GM23338 (cell line): ENCODE data around the gene FBXW8. TPM values are rescaled to one million over a fixed set of nuclear protein-coding genes. Genes with fewer than 3 reads are reported as not detected.

Experiments used
- ATAC-seq: fragments of 200-7000 bp; cut with Tn5 transposase; 3 replicates; pipeline ENCODE4 v1.9.1; 2020
- DNase-seq: peaks from one replicate; pipeline ENCODE4 v3.0.0-alpha.2; 2015; ENCODE audit warnings: low spot score
- H2AFZ ChIP-seq: fragments of 200-600 bp; sonication (generic); 2 replicates; pipeline ENCODE4 v1.8.0; 2016; ENCODE audit warnings: antibody characterized with exemption, mild to moderate bottlenecking, moderate library complexity
- H3F3A ChIP-seq: fragments of 200-600 bp; sonication (generic); replicated peaks from 2 replicates; pipeline ENCODE4 v1.8.0; 2017; ENCODE audit warnings: antibody characterized with exemption, mixed run types, low read depth
- H3K27ac ChIP-seq: fragments of 200-600 bp; sonication (generic); 2 replicates; pipeline ENCODE4 v1.6.1; 2016; ENCODE audit warnings: low read depth
- H3K27me3 ChIP-seq: fragments of 200-600 bp; sonication (generic); 2 replicates; pipeline ENCODE4 v1.8.0; 2016; ENCODE audit warnings: mild to moderate bottlenecking, mixed run types, moderate library complexity; ENCODE audit not compliant: insufficient read depth
- H3K36me3 ChIP-seq: fragments of 200-600 bp; sonication (generic); 2 replicates; pipeline ENCODE4 v1.8.0; 2016; ENCODE audit warnings: mild to moderate bottlenecking; ENCODE audit not compliant: insufficient read depth
- H3K4me1 ChIP-seq: fragments of 200-600 bp; sonication (generic); 2 replicates; pipeline ENCODE4 v1.8.0; 2016; ENCODE audit warnings: mild to moderate bottlenecking, moderate library complexity; ENCODE audit not compliant: insufficient read depth
- H3K4me2 ChIP-seq: fragments of 200-600 bp; sonication (generic); 2 replicates; pipeline ENCODE4 v1.7.1; 2017; ENCODE audit warnings: mixed run types
- H3K4me3 ChIP-seq: fragments of 200-600 bp; sonication (generic); 2 replicates; pipeline ENCODE4 v1.6.1; 2016; ENCODE audit warnings: mixed run types
- H3K79me2 ChIP-seq: fragments of 200-600 bp; sonication (generic); replicated peaks from 2 replicates; pipeline ENCODE4 v1.8.0; 2017; ENCODE audit warnings: mild to moderate bottlenecking; ENCODE audit not compliant: insufficient read depth
- H3K9me2 ChIP-seq: fragments of 200-600 bp; sonication (generic); 2 replicates; pipeline ENCODE4 v1.8.0; 2017; ENCODE audit not compliant: insufficient read depth
- H4K20me1 ChIP-seq: fragments of 200-600 bp; sonication (generic); replicated peaks from 2 replicates; pipeline ENCODE4 v1.8.0; 2017; ENCODE audit warnings: mild to moderate bottlenecking; ENCODE audit not compliant: insufficient read depth
- H3K27ac Mint-ChIP-seq: 2 replicates; pipeline ENCODE4 v1.8.0; 2020; ENCODE audit warnings: inconsistent platforms, mild to moderate bottlenecking, moderate library complexity, mixed read lengths
- H3K27me3 Mint-ChIP-seq: 3 replicates; pipeline ENCODE4 v1.8.0; 2022; ENCODE audit warnings: low read depth, mild to moderate bottlenecking, moderate library complexity, mixed read lengths, inconsistent platforms; ENCODE audit not compliant: insufficient read depth, poor library complexity
- H3K36me3 Mint-ChIP-seq: 3 replicates; pipeline ENCODE4 v1.8.0; 2021; ENCODE audit warnings: low read depth, mild to moderate bottlenecking, inconsistent platforms, moderate library complexity, mixed read lengths
- H3K4me1 Mint-ChIP-seq: 3 replicates; pipeline ENCODE4 v1.8.0; 2020; ENCODE audit warnings: mild to moderate bottlenecking, inconsistent platforms, mixed read lengths
- H3K4me3 Mint-ChIP-seq: 3 replicates; pipeline ENCODE4 v1.8.0; 2021; ENCODE audit warnings: moderate library complexity, mild to moderate bottlenecking, inconsistent platforms, mixed read lengths
- H3K9me3 Mint-ChIP-seq: 3 replicates; pipeline ENCODE4 v1.8.0; 2020; ENCODE audit warnings: moderate library complexity, mild to moderate bottlenecking, inconsistent platforms, mixed read lengths
- CTCF ChIP-seq, 2 experiments: fragments of 200-600 bp in 1 of 2; sonication (generic) in 1 of 2; conservative IDR thresholded peaks; 2 replicates each; pipeline versions ENCODE4 v1.5.1 to v1.6.1; 2016 to 2017; ENCODE audit warnings: antibody characterized with exemption in 2 of 2, low read depth in 2 of 2, mild to moderate bottlenecking in 2 of 2, moderate library complexity in 1 of 2
- JUNB ChIP-seq: IDR thresholded peaks from one replicate; pipeline ENCODE4 v1.6.1; 2016; ENCODE audit warnings: antibody characterized with exemption; ENCODE audit not compliant: unreplicated experiment
- NANOG ChIP-seq: IDR thresholded peaks from 2 replicates; pipeline ENCODE4 v1.6.1; 2016; ENCODE audit warnings: antibody characterized with exemption, borderline replicate concordance
- POLR2AphosphoS5 ChIP-seq: IDR thresholded peaks from 2 replicates; pipeline ENCODE4 v1.6.1; 2016; ENCODE audit warnings: antibody characterized with exemption, low read depth
- STAT1 ChIP-seq: IDR thresholded peaks from one replicate; pipeline ENCODE4 v1.6.1; 2016; ENCODE audit warnings: antibody characterized with exemption; ENCODE audit not compliant: unreplicated experiment
- ZNF114 ChIP-seq: fragments of 250-450 bp; sonication (Bioruptor Pico); IDR thresholded peaks from 2 replicates; pipeline ENCODE4 v1.5.0; 2020; ENCODE audit warnings: mild to moderate bottlenecking, moderate library complexity
- ZNF331 ChIP-seq: fragments of 250-450 bp; sonication (Bioruptor Pico); IDR thresholded peaks from 2 replicates; pipeline ENCODE4 v1.5.0; 2020; ENCODE audit warnings: low read depth, mild to moderate bottlenecking, moderate library complexity
- polyA plus RNA-seq: library from polyadenylated mRNA; unstranded; fragments of >200 nt; fragmentation: Nextera tagmentation; extraction: Ambion mirVana; gene quantifications from 2 replicates; pipeline ENCODE4 v1.2.1, GENCODE V29; 2016
- total RNA-seq: library from RNA; depleted of rRNA; stranded (reverse); fragments of >200 nt; shearing (Covaris generic); gene quantifications from 2 replicates; pipeline ENCODE4 v1.2.3, GENCODE V29; 2014
- TF ChIP-seq, protein P1 (sequence below): IDR thresholded peaks from 2 replicates; pipeline ENCODE4 v1.6.1; 2016; ENCODE audit warnings: antibody characterized with exemption
- TF ChIP-seq, protein P2 (sequence below): IDR thresholded peaks from one replicate; pipeline ENCODE4 v1.6.1; 2018; ENCODE audit warnings: antibody characterized with exemption; ENCODE audit not compliant: unreplicated experiment

Gene FBXW8
- total and polyA plus RNA-seq, 2 experiments from 2014 or later, result 4.6 to 13.9 TPM

DNA sequence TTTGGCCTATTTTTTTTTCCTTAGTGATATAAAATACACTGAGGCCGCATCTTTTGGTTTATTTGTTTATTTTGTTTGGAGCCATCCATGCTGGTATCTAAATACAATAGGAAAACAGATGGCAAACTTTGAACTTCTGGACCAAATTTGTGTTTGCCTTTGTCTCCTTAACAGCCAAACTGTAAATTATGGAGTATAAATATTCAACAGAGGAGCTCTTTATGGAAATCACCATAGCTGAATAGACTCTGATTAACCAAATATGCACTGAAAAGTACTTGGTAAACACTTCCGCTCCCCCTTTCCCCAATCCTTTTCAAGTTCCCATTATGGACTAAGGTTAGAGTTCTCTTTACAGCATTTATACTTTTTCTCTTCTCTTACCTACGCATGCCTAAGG, 107.9 kb downstream of the FBXW8 start:
- no peaks in the 10 kb centered on the region for H3F3A ChIP-seq
- DNase-seq, result no peak
- H4K20me1 ChIP-seq, result peaks cover 5% of the 10 kb centered on the region; the same call in 1 of the 2 replicates
- Mint-ChIP-seq H3K27ac (no peak overlapping the region; the same call in 1 of the 2 replicates), H3K9me3 (no peaks in the 10 kb centered on the region), H3K4me1 (peaks cover 17% of the 10 kb centered on the region), H3K27me3 (no peaks in the 10 kb centered on the region), H3K4me3 (no peak overlapping the region), H3K36me3 (peaks cover 32% of the 10 kb centered on the region)
- no peaks in the 10 kb centered on the region for H3K9me2 ChIP-seq
- no peak overlapping the region for H2AFZ ChIP-seq
- no peak overlapping the region for H3K4me2 ChIP-seq
- H3K27ac ChIP-seq, result no peak overlapping the region
- no peak for ATAC-seq
- H3K79me2 ChIP-seq, result 0 out of 2 replicates have a peak, but pooled peaks cover 6% of the 10 kb centered on the region
- no peak overlapping the region for H3K4me3 ChIP-seq
- no peaks in the 10 kb centered on the region for H3K27me3 ChIP-seq
- no peaks in the 10 kb centered on the region for H3K36me3 ChIP-seq
- TF ChIP-seq NANOG, result no peak
- TF ChIP-seq, protein P1, sequence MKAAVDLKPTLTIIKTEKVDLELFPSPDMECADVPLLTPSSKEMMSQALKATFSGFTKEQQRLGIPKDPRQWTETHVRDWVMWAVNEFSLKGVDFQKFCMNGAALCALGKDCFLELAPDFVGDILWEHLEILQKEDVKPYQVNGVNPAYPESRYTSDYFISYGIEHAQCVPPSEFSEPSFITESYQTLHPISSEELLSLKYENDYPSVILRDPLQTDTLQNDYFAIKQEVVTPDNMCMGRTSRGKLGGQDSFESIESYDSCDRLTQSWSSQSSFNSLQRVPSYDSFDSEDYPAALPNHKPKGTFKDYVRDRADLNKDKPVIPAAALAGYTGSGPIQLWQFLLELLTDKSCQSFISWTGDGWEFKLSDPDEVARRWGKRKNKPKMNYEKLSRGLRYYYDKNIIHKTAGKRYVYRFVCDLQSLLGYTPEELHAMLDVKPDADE, result no peak
- TF ChIP-seq, protein P2, sequence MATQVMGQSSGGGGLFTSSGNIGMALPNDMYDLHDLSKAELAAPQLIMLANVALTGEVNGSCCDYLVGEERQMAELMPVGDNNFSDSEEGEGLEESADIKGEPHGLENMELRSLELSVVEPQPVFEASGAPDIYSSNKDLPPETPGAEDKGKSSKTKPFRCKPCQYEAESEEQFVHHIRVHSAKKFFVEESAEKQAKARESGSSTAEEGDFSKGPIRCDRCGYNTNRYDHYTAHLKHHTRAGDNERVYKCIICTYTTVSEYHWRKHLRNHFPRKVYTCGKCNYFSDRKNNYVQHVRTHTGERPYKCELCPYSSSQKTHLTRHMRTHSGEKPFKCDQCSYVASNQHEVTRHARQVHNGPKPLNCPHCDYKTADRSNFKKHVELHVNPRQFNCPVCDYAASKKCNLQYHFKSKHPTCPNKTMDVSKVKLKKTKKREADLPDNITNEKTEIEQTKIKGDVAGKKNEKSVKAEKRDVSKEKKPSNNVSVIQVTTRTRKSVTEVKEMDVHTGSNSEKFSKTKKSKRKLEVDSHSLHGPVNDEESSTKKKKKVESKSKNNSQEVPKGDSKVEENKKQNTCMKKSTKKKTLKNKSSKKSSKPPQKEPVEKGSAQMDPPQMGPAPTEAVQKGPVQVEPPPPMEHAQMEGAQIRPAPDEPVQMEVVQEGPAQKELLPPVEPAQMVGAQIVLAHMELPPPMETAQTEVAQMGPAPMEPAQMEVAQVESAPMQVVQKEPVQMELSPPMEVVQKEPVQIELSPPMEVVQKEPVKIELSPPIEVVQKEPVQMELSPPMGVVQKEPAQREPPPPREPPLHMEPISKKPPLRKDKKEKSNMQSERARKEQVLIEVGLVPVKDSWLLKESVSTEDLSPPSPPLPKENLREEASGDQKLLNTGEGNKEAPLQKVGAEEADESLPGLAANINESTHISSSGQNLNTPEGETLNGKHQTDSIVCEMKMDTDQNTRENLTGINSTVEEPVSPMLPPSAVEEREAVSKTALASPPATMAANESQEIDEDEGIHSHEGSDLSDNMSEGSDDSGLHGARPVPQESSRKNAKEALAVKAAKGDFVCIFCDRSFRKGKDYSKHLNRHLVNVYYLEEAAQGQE, result no peak
- TF ChIP-seq STAT1, result no peak
- no peak for TF ChIP-seq POLR2AphosphoS5
- no peak for TF ChIP-seq ZNF331 (CRISPR knock-in tag)
- TF ChIP-seq JUNB, result no peak
- no peak for TF ChIP-seq ZNF114 (CRISPR knock-in tag)
- H3K4me1 ChIP-seq, result no peaks in the 10 kb centered on the region

DNA sequence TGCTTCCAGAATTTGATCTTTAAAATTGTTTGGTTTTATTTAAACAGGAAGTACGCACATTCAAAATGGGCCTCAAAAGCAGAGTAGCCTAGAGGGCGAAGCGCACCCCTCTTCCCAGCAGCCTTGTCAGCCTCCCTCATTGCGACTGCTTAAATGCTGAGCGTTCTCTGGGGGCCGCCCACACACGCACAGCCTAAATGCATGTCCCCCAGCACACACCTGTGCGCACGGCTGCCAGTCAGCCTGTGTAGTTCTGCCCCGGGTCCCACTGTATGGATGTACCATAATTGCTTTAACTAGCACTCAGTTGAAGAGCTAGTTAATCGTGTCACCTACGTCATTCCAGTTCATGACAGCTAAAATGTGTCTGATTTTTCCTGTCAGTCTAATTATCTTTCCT, 109.1 kb downstream of the FBXW8 start:
- Histone ChIP-seq H3K4me3 (no peak overlapping the region), H3K4me1 (no peaks in the 10 kb centered on the region), H3K4me2 (no peak overlapping the region), H3K9me2 (no peaks in the 10 kb centered on the region), H4K20me1 (peaks cover 5% of the 10 kb centered on the region; the same call in 1 of the 2 replicates), H3K27ac (no peak overlapping the region), H3K36me3 (no peaks in the 10 kb centered on the region), H3K79me2 (0 out of 2 replicates have a peak, but pooled peaks cover 6% of the 10 kb centered on the region), H2AFZ (no peak overlapping the region), H3K27me3 (no peaks in the 10 kb centered on the region), H3F3A (no peaks in the 10 kb centered on the region; the same call in 1 of the 2 replicates)
- Mint-ChIP-seq H3K27me3 (no peaks in the 10 kb centered on the region), H3K27ac (no peak overlapping the region), H3K9me3 (no peaks in the 10 kb centered on the region), H3K4me3 (no peak overlapping the region), H3K36me3 (peaks cover 30% of the 10 kb centered on the region), H3K4me1 (peaks cover 17% of the 10 kb centered on the region)
- TF ChIP-seq STAT1 (no peak), CTCF (conservative IDR thresholded peaks at IDR 0.05; ENCODE audit: low read depth in 2 of 2) (no peak)
- ATAC-seq (no peak), DNase-seq (no peak)
